GM11168 (cell line): ENCODE measurements around the gene SC5D.

ENCODE experiments used
- in situ Hi-C: fragments of 300-500 bp; cut with MboI; formaldehyde crosslinking; loops from one replicate; pipeline ENCODE4 v1.12.0; 2022; ENCODE audit warnings: low sequenced_read_pairs; ENCODE audit not compliant: unreplicated experiment

The SC5D gene

GRCh38 chr11:121291319-121291718 is 1.3 kb upstream of the SC5D start:
- in situ Hi-C loops = no loop called here

DNA sequence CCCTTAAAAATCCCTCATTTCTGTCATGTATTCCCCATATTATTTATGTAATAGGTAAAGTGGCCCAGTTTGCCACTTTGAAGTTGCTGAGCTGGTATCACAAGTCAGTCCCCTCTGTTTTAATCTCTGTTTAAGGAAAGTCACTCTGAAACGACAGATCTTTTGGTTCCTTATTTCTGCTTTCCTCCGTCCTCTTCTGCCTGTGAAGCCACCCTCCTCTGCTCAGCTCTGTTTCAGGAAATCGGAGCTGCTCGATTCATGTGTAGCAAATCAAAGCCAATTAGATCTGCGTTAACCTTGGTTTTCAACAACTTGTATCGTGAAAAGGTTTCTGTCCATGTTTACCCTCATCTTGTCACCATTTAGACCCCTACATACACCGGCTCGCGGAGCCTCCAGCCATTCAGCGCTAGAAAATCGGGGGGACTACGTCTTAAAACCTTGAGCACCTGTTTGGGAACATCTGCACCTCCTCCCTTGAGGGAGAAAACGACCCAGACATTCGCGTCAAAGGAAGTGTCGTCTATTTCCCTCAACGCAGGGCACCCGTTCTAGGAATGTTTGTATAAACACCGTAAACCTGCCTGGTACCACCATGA is 576 bp upstream of the SC5D start:
- in situ Hi-C loops = no loop called here

DNA sequence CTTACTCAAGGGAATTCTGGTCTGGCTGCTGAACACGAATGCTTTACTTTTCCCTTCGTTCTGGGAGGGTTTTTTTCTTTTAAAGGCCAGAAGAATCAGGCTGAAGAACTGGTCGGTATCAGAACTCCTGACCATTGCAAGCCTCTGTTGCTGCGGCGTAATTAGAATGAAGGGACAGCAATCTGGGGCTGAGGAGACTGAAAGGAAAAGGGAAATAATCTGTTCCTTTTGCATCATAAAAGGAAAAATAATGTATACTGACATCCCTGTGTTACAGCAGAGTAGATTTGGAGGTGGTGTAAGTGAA is 670 bp downstream of the SC5D start:
- in situ Hi-C loops = no loop called here

GRCh38 chr11:121295246-121296029 is 2.9 kb downstream of the SC5D start:
- in situ Hi-C loops = no loop called here

- in situ Hi-C loops = no loop called here
Measured at GRCh38 chr11:121297872-121298271, 5.3 kb downstream of the SC5D start.

- in situ Hi-C loops = no loop called here
Measured at GRCh38 chr11:121298774-121299173, 6.2 kb downstream of the SC5D start.

DNA sequence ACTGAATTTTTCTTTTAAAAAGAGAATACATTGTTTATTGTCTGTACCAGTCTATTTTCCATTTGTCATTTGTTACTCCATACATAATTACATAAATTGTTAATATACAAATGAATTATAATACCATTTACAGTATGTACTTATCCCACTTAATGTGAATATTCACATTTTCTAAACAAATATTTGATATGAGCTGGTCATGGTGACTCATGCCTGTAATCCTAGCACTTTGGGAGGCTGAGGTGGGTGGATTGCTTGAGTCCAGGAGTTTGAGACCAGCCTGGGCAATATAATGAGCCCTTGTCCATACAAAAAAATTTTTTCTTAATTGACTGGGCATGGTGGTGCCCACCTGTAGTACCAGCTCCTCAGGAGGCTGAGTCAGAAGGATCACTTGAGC is 6.8 kb downstream of the SC5D start:
- in situ Hi-C loops = no loop called here

GRCh38 chr11:121300313-121300971 is 7.9 kb downstream of the SC5D start:
- in situ Hi-C loops = no loop called here

DNA sequence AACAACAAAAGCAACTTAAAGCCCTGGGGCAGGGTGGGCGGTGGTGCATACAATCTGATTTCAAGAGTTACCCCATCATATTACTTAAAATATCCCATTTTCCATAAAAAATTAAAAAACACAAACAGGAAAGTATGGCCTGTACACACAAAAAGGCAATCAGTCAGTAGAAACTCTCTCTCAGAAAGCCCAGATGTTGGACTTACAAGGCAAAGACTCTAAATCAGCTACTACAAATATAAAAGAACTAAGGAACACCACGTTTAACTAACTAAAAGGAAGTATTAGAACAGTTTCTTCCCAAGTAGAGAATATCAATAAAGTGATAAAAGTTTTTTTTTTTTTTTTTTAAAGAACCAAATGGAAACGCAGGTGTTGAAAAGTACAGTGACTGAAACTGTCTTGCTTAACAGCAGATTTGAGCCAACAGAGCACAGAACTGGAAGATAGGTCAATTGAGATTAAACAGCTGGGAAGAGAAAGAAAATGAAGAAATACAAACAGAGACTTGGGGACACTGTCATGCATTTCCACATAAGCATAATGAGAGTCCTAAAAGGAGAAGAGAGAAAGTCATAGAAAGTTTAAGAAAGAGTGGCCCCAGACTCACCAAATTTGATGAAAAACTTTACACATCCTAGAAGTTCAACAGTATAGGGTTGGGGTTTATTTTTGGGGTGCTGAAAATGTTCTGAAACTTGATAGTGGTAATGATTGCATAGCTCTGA is 8.6 kb downstream of the SC5D start:
- in situ Hi-C loops = no loop called here

DNA sequence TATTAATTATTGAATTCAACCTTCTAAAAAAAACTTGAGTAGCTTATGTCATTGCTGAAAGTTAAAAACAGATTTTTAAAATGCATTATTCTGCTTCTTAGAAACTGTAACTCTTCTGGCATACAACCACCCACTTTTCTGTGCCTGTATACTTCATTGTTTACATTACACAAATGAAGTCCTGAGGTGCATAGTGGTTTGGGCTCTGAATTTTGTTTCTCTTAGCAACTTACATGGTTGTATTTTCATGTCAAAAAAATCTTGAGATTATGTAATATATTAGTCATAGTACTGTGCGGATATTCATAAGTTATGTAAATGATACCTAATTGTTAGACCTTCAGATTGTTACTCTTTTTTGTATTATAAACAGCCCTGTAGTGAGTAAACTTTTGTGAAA is 12.2 kb downstream of the SC5D start:
- in situ Hi-C loops = no loop called here

- in situ Hi-C loops = no loop called here
Measured at GRCh38 chr11:121308816-121309215, 16.2 kb downstream of the SC5D start.

GRCh38 chr11:121309688-121310087 is 17.1 kb downstream of the SC5D start:
- in situ Hi-C loops = no loop called here

GRCh38 chr11:121310908-121311307 is 18.3 kb downstream of the SC5D start:
- in situ Hi-C loops = no loop called here

DNA sequence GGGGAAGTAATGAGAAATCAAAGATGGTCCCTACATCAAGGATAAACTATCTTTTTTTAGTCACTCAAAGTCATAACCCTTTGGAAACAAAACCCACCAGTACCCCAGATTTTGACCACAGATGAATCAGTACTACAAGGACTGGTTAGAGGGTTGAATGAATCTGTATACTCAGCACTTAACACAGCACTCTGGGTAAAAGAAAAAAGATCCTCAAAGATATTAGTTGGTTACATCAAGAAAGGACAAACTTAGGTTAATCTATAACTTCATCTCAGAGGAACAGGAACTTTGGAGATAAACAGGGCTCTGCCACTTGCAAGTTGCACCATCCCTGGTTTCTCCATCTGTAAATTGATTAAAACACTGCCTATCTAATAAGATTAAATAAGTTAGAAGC is 18.8 kb downstream of the SC5D start:
- in situ Hi-C loops = no loop called here

- in situ Hi-C loops = no loop called here
Measured at GRCh38 chr11:121312483-121312882, 19.9 kb downstream of the SC5D start.

DNA sequence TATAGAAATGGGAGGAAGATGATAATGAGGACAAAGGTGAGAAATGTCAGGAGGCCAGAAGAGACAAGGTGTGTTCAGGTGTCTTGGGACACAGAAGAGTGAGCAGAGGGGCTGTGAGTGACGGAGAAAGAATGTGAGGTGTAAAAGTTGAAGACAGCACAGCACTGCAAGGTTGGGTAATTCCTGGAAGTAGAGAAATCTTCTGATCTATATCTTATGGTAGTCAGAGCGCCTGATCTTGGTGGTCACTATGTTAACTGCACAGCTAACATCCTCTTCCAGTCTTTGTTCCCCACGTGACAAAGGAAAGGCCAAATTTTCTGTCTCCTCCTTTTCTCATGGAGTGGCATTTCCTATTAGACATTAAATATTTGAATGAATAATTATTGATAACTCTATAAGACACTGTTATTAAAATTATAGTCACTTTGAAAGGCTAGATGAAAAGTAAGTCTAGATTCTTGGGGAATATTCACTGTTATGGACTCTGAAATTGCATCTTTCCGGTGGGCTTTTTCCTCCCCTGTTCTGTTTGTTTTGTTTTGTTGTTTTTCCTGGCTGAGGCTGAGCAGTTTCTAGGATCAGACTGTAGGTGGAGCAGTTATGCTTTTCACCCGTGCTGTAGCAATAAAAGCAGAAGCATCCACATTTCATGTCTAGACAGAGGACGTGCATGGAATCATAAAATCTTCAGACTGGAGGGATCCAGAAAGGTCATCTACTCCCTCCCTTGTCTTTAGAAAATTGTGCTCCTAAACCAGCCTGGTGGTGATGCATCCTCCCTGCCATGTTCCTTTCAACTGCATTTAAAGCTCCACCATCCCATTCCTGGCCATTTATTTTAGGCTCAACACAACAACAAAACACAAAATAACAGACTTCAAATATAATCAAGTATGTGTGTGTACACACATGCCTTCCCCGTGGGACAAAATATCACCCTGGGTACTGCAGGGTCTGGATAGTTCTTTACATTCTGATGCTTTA is 26.6 kb downstream of the SC5D start:
- in situ Hi-C loops = loop anchor here (5.0 kb wide), 1 partner anchor 273 kb away; no protein-coding TSS in a partner anchor

- in situ Hi-C loops = no loop called here
Measured at GRCh38 chr11:121321614-121322243, 29.2 kb downstream of the SC5D start.

GRCh38 chr11:121323046-121323607 is 30.6 kb downstream of the SC5D start:
- in situ Hi-C loops = no loop called here

- in situ Hi-C loops = no loop called here
Measured at GRCh38 chr11:121326230-121326629, 33.7 kb downstream of the SC5D start.
